ENCODE measurements around the gene ZMIZ1. TPM values are rescaled to one million over a fixed set of nuclear protein-coding genes. Genes with fewer than 3 reads are reported as not detected.

Gene ZMIZ1
- polyA plus RNA-seq, 2 of the 4 experiments (the other 2 are of a cell fraction): 8.1 to 30.3 TPM

GRCh38 chr10:79287973-79288723 lies 219.4 kb downstream of the ZMIZ1 start:
- ChIA-PET CTCF (interaction anchor here (0.6 to 1.1 kb wide), 2 partner anchors 23 to 79 kb away, joined by 3 read pairs; no protein-coding TSS in a partner anchor), POLR2A (no interaction called here)
- DNase-seq (ENCODE audit: low read depth in 1 of 2, low spot score in 1 of 2): no peak
- Histone ChIP-seq H3K27ac (no peak overlapping the region), H3K4me3 (no peak overlapping the region), H3K4me1 (peaks cover 7% of the 10 kb centered on the region; the same call in 1 of the 3 replicates), H3K4me2 (no peak overlapping the region), H3K9me3 (no peaks in the 10 kb centered on the region)
- 91% methylated on average over 15 of the region's 15 CpGs for WGBS (ENCODE audit: missing lambda C conversion rate)
- TF ChIP-seq HMGXB4 (CRISPR knock-in tag; IDR thresholded peaks at IDR 0.05; ENCODE audit: borderline replicate concordance): no peak
- TF ChIP-seq TP53 (CRISPR knock-in tag; IDR thresholded peaks at IDR 0.05): no peak
- TF ChIP-seq ZFP36 (IDR thresholded peaks at IDR 0.05; ENCODE audit: borderline replicate concordance, partially characterized antibody): no peak
- no peak for TF ChIP-seq MAZ (IDR thresholded peaks at IDR 0.05; ENCODE audit: borderline replicate concordance, low read depth, low read length)
- TF ChIP-seq CHD4 (IDR thresholded peaks at IDR 0.05; ENCODE audit: borderline replicate concordance): no peak
- no peak for TF ChIP-seq HES2 (IDR thresholded peaks at IDR 0.05)
- TF ChIP-seq ATOH8 (CRISPR knock-in tag; IDR thresholded peaks at IDR 0.05; ENCODE audit: low read depth): no peak
- no peak for TF ChIP-seq FOXS1 (CRISPR knock-in tag; IDR thresholded peaks at IDR 0.05)
- TF ChIP-seq RFX5 (IDR thresholded peaks at IDR 0.05): no peak
- FAIRE-seq: no peak
- ATAC-seq: no peak

GRCh38 chr10:79289801-79290200 lies 221.0 kb downstream of the ZMIZ1 start:
- ChIA-PET CTCF (no interaction called here), POLR2A (no interaction called here)
- no peak overlapping the region for H3K27ac ChIP-seq
- FAIRE-seq (no peak), ATAC-seq (peak in 1 of 2 experiments; percentile 17; a peak in 3 of 6 replicates), DNase-seq (ENCODE audit: low read depth in 1 of 2, low spot score in 1 of 2) (no peak)
- peaks cover 23% of the 10 kb centered on the region for H3K4me1 ChIP-seq
- TF ChIP-seq GATA3 (IDR thresholded peaks at IDR 0.05; ENCODE audit: borderline replicate concordance) (no peak), HMGXB4 (CRISPR knock-in tag; IDR thresholded peaks at IDR 0.05; ENCODE audit: borderline replicate concordance) (no peak), REST (IDR thresholded peaks at IDR 0.05) (no peak), TP53 (CRISPR knock-in tag; IDR thresholded peaks at IDR 0.05) (no peak), ESRRA (IDR thresholded peaks at IDR 0.05; ENCODE audit: borderline replicate concordance, low read length) (no peak), TFCP2L1 (CRISPR knock-in tag; IDR thresholded peaks at IDR 0.05) (no peak), HDAC2 (IDR thresholded peaks at IDR 0.05) (no peak), ATOH8 (CRISPR knock-in tag; IDR thresholded peaks at IDR 0.05; ENCODE audit: low read depth) (no peak), HOXA7 (CRISPR knock-in tag; IDR thresholded peaks at IDR 0.05) (no peak), CBX8 (IDR thresholded peaks at IDR 0.05) (no peak), KDM1A (IDR thresholded peaks at IDR 0.05; ENCODE audit: low read depth) (no peak), CTCF (IDR thresholded peaks at IDR 0.05) (no peak), MYC (IDR thresholded peaks at IDR 0.05; ENCODE audit: borderline replicate concordance, low read length) (no peak), SREBF2 (IDR thresholded peaks at IDR 0.05) (no peak)
- H3K4me2 ChIP-seq: no peak overlapping the region
- 87% methylated on average over 6 of the region's 6 CpGs for WGBS (ENCODE audit: missing lambda C conversion rate)
- no peak overlapping the region for H3K4me3 ChIP-seq
- H3K9me3 ChIP-seq: no peaks in the 10 kb centered on the region
